Ecto neural progenitor cell (in vitro differentiated cells): ENCODE results near the gene DDX5.
"Not testable (repeated sequence)": the region's sequence is repeated elsewhere in the genome, so short reads cannot be mapped to it uniquely, and the experiment has no call there.

ENCODE experiments used
- DNase-seq: peaks from one replicate; pipeline ENCODE4 v3.0.0-alpha.2; 2018; ENCODE audit warnings: low spot score

DDX5 gene

GRCh38 chr17:64507413-64507782 lies 1.3 kb upstream of the DDX5 start:
- peak; percentile 71 for DNase-seq

GRCh38 chr17:64506576-64507412 lies 705 bp upstream of the DDX5 start, which contains the start of gene CEP95:
TSS of gene CEP95 (plus strand) at chr17:64506977. CDS start at chr17:64507098, 121 bp downstream.
- DNase-seq = peak; percentile 100

GRCh38 chr17:64505340-64506200 lies 519 bp downstream of the DDX5 start:
- peak; percentile 93 for DNase-seq

- DNase-seq = no peak
Measured at GRCh38 chr17:64504769-64505339, 1.2 kb downstream of the DDX5 start.

- no peak for DNase-seq
Measured at GRCh38 chr17:64503821-64504768, 2.0 kb downstream of the DDX5 start.

- DNase-seq = no peak
Measured at GRCh38 chr17:64503341-64503740, 2.7 kb downstream of the DDX5 start.

GRCh38 chr17:64502809-64503208 lies 3.3 kb downstream of the DDX5 start:
- DNase-seq = no peak

- DNase-seq = no peak
Measured at GRCh38 chr17:64502021-64502420, 4.1 kb downstream of the DDX5 start.

GRCh38 chr17:64500862-64501765 lies 5.0 kb downstream of the DDX5 start:
- DNase-seq = no peak

- DNase-seq = no peak
Measured at GRCh38 chr17:64500487-64500859, 5.6 kb downstream of the DDX5 start.

GRCh38 chr17:64499805-64500486 lies 6.1 kb downstream of the DDX5 start:
- DNase-seq = no peak

GRCh38 chr17:64498308-64499203 lies 7.5 kb downstream of the DDX5 start:
- no peak for DNase-seq

- DNase-seq = no peak
Measured at GRCh38 chr17:64497565-64498035, 8.5 kb downstream of the DDX5 start.

GRCh38 chr17:64496786-64497564 lies 9.1 kb downstream of the DDX5 start, which contains the start of gene POLG2:
TSS of gene POLG2 (minus strand) at chr17:64497054. CDS start at chr17:64496968, 86 bp downstream.
- DNase-seq = peak; percentile 97

GRCh38 chr17:64496348-64496785 lies 9.7 kb downstream of the DDX5 start:
- DNase-seq = no peak

GRCh38 chr17:64495300-64495699 lies 10.8 kb downstream of the DDX5 start:
- DNase-seq = not testable (repeated sequence)

- DNase-seq = no peak
Measured at GRCh38 chr17:64494121-64494520, 12.0 kb downstream of the DDX5 start.
